Measurements from ENCODE around the gene PCDHGA1.

- no peak for TF ChIP-seq CTCF (IDR thresholded peaks at IDR 0.05)
- no peak for TF ChIP-seq POLR2A (IDR thresholded peaks at IDR 0.05)
- no peak for TF ChIP-seq POLR2AphosphoS5 (IDR thresholded peaks at IDR 0.05)
These were observed 173.9 kb downstream of the PCDHGA1 start for GRCh38 chr5:141504216-141504615.
